ENCODE results near the gene TNS1.

Gene TNS1

DNA sequence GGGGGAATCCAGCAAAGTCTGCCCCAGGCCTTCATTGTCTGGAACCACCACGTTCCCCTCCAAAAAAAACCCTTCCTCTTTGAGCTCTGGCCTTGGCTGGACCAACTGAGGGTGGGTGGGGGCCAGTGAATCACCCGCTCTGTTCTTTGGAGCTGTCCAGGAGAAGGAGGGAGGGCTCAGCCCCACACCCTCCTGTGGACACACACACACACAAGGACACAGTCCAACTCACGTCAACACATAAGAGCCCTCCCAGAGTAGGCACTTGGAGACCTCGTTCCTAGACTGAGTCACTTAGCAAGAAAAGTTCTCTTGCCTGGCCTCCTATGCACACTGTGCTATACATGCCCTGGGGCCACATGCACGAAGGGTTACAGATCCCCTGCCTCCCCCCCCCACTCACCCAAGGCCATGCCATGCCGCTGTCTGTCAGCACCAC lies 1.2 kb upstream of the TNS1 start:
- no peak for DNase-seq (ENCODE audit: low read depth)

GRCh38 chr2:218003281-218003944 lies 618 bp upstream of the TNS1 start:
- no peak overlapping the region for H3K4me3 ChIP-seq (ENCODE audit: low read depth, low read length)
- no peak for DNase-seq (ENCODE audit: low read depth)
- no peak for TF ChIP-seq CTCF (IDR thresholded peaks at IDR 0.05; ENCODE audit: low read depth, low read length, missing control alignments)

More for the DNA sequence above, 1.2 kb upstream of the TNS1 start:
- H3K4me3 ChIP-seq (ENCODE audit: low read depth, low read length), result no peak overlapping the region
- no peak for TF ChIP-seq CTCF (IDR thresholded peaks at IDR 0.05; ENCODE audit: low read depth, low read length, missing control alignments)

- H3K4me3 ChIP-seq (ENCODE audit: low read depth, low read length), result no peak overlapping the region
- no peak for DNase-seq (ENCODE audit: low read depth)
- TF ChIP-seq CTCF (IDR thresholded peaks at IDR 0.05; ENCODE audit: low read depth, low read length, missing control alignments), result no peak
Measured at GRCh38 chr2:218002143-218002844, 501 bp downstream of the TNS1 start.

GRCh38 chr2:218001629-218002028 lies 1.2 kb downstream of the TNS1 start:
- H3K4me3 ChIP-seq (ENCODE audit: low read depth, low read length), result no peak overlapping the region
- no peak for TF ChIP-seq CTCF (IDR thresholded peaks at IDR 0.05; ENCODE audit: low read depth, low read length, missing control alignments)
- DNase-seq (ENCODE audit: low read depth), result no peak

DNA sequence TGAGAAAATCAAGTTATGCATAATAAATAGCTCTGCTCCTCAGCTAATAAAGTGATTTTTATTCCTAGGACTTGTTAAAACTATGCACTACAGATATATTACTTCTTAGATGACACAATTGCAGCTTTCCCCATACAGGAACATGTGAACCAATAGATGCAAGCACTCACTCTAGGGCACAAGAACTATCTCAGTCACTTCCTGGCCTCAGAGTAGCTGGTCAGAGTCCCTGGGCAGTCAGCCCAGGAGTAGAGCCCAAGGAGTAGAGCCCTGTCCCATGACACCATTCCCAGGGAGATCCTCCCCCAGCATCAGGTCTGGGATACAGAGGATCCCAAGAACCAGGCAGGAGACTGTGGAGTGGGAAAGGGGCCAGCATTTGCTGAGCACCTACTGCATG lies 2.7 kb downstream of the TNS1 start:
- TF ChIP-seq CTCF (IDR thresholded peaks at IDR 0.05; ENCODE audit: low read depth, low read length, missing control alignments), result no peak

DNA sequence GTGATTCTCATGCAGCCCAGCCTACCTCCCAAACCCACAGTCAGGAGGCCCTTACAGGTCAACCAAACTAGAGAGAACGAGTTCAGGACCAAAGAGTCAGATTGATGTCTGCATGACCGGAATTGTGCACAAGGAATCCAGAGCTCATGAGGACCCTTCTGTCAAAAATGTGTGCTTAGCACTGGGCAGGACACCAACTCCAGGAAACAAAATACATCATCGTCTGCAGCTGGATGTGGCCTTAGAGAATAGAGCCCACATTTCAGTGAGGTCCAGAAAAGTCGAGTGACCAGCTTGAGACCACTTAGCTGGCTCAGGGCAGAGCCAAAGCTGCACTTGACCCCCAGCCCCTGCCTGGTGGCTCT lies 3.2 kb downstream of the TNS1 start:
- H3K4me3 ChIP-seq (ENCODE audit: low read depth, low read length), result no peak overlapping the region
- no peak for DNase-seq (ENCODE audit: low read depth)
- TF ChIP-seq CTCF (IDR thresholded peaks at IDR 0.05; ENCODE audit: low read depth, low read length, missing control alignments), result no peak

More for the DNA sequence above, 2.7 kb downstream of the TNS1 start:
- no peak for DNase-seq (ENCODE audit: low read depth)
- no peak overlapping the region for H3K4me3 ChIP-seq (ENCODE audit: low read depth, low read length)

Measured in GM12864 (cell line).